GM18517 (cell line): Measurements from ENCODE around the gene TRIM51G.
"Not testable (repeated sequence)": the region's sequence is repeated elsewhere in the genome, so short reads cannot be mapped to it uniquely, and the experiment has no call there.

Experiments used
- ATAC-seq: cut with Tn5 transposase; IDR thresholded peaks from one replicate; pipeline ENCODE4 v1.9.1; 2021; ENCODE audit warnings: mild to moderate bottlenecking, moderate library complexity; ENCODE audit not compliant: unreplicated experiment

Gene TRIM51G, protein sequence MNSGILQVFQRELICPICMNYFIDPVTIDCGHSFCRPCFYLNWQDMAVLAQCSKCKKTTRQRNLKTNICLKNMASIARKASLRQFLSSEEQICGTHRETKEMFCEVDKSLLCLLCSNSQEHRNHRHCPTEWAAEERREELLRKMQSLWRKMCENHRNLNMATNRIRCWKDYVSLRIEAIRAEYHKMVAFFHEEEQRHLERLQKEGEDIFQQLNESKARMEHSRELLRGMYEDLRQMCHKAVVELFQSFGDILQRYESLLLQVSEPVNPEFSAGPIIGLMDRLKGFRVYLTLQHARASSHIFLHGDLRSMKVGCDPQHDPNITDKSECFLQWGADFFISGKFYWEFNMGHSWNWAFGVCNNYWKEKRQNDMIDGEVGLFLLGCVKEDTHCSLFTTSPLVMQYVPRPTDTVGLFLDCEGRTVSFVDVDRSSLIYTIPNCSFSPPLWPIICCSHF

DNA sequence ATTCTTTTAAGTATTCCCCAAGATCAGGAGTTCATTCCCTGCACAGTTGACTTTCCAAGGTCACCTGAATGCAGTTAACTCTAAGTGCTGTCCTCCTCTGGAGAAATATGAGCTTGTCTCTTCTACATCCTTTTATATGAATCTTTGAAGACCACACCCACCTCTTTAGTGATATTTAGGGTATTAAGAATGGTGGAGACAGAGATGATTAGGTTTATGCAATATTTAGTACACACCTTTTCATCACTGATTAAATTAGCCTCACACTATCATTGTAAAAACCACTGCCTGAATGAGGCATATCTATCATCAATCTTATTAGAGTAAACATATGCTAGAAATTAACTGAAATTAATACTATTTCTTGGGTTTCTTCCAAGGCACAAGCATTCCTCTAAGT, at the start of gene TRIM51G:
TRIM51G (minus strand) TSS at position 101 of the 400 bp plus-strand sequence. CDS start 2,190 bp downstream, outside the sequence.
- ATAC-seq = not testable (repeated sequence)

DNA sequence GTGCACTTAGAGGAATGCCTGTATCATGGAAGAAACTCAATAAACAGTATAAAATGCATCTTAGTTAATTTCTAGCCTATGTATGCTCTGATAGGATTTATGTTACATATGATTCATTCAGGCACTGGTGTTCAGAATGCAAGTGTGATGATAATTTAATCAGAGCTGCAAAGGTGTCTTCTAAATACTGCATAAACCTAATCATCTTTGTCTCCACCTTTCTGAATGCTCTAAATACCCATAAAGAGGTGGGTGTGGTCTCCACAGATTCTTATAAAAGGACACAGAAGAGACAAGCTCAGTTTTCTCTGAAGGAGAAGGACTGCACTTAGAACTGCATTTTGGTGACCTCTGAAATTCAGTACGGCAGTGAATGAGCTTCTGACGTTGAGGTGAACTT, 44.8 kb upstream of the TRIM51G start, which contains the start of gene TRIM49B:
TRIM49B (plus strand) TSS at position 301 of the 400 bp plus-strand sequence. CDS start 2,777 bp downstream, outside the sequence.
- ATAC-seq = not testable (repeated sequence)

GRCh38 chr11:48968592-48968991, 15.1 kb downstream of the TRIM51G start:
- ATAC-seq = not testable (repeated sequence)

DNA sequence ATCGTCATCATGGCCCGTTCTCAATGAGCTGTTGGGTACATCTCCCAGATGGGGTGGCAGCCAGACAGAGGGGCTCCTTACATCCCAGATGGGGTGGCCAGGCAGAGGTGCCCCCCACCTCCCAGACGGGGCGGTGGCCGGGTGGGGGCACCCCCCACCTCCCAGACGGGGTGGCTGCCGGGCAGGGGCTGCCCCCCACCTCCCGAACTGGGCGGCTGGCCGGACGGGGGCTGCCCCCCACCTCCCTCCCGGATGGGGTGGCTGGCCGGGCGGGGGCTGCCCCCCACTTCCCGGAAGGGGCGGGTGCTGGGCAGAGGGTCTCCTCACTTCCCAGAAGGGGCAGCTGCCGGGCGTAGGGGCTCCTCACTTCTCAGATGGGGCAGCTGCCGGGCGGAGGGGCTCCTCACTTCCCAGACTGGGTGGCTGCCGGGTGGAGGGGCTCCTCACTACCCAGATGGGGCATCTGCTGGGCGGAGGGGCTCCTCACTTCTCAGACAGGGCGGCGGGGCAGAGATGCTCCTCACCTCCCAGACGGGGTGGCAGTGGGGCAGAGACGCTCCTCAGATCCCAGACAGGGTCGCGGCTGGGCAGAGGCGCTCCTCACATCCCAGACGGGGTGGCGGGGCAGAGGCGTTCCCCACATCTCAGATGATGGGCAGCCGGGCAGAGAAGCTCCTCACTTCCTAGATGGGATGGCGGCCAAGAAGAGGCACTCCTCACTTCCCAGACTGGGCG, 28.2 kb downstream of the TRIM51G start:
- not testable (repeated sequence) for ATAC-seq

DNA sequence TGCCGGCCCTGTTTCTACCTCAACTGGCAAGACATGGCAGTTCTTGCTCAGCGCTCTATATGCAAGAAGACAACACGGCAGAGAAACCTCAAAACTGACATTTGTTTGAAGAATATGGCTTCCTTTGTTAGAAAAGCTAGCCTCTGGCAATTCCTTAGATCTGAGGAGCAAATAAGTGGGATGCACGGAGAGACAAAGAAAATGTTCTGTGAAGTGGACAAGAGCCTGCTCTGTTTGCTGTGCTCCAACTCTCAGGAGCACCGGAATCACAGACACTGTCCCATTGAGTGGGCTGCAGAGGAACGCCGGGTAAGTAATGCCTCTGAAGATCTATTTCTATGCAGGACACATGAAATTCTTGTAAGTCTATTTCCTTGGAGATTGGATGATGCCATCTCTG, 37.9 kb downstream of the TRIM51G start:
- not testable (repeated sequence) for ATAC-seq
